ENCODE results near the gene PGP. TPM values are rescaled to one million over a fixed set of nuclear protein-coding genes. Genes with fewer than 3 reads are reported as not detected.

PGP gene
- total RNA-seq, 1 donor, result 14.1 TPM

DNA sequence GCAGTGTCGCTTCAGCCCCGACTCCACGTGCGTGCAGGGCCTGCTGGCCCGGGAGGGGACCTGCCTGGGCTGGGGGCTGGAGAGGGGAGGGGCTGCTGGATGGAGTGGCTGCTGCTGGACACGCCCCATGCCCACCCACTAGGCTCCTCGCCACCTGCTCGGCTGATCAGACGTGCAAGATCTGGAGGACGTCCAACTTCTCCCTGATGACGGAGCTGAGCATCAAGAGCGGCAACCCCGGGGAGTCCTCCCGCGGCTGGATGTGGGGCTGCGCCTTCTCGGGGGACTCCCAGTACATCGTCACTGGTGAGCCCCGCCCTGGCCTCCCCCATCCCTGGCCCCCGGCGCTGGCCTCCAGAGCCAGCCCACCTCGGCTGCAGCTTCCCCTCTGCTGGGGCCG lies 6.3 kb downstream of the PGP start:
- H3K36me3 ChIP-seq (ENCODE audit: insufficient read depth, low read length), result peaks cover 20% of the 10 kb centered on the region
- no peak for DNase-seq (ENCODE audit: insufficient read length, low spot score, missing footprints)
- H3K4me3 ChIP-seq (ENCODE audit: insufficient read depth, low read length), result no peak overlapping the region

DNA sequence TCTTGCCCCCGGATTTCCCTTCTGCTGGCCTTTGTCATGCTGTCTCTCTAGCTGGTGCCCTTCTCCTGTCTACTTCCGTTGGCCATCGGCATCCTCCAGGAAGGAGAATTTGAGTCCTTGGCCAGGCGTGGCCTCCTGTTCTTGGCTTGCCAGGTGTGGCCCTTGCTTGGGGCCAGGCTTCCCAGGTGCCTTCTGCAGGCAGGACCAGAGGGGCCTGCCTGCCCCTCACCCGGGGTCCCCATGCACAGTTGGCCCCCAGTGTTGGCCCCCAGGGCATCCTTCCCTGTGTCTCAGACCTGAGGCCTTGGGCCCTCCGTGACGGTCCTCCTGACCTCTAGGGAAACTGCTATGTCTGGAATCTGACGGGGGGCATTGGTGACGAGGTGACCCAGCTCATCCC lies 6.8 kb downstream of the PGP start:
- Histone ChIP-seq H3K27ac (ENCODE audit: low read depth, low read length) (no peak overlapping the region), H3K79me2 (ENCODE audit: insufficient read depth, low read length) (peaks cover 36% of the 10 kb centered on the region), H2AFZ (ENCODE audit: low read length) (no peak overlapping the region), H3K4me3 (ENCODE audit: insufficient read depth, low read length) (no peak overlapping the region), H3K27me3 (ENCODE audit: insufficient read depth, low read length) (no peaks in the 10 kb centered on the region), H3K9me3 (ENCODE audit: low read depth, low read length) (no peaks in the 10 kb centered on the region), H4K20me1 (ENCODE audit: insufficient read depth, low read length) (no peaks in the 10 kb centered on the region), H3K4me2 (ENCODE audit: insufficient read depth, low read length) (no peak overlapping the region), H3K36me3 (ENCODE audit: insufficient read depth, low read length) (peaks cover 20% of the 10 kb centered on the region), H3K4me1 (ENCODE audit: insufficient read depth, low read length) (peaks cover 19% of the 10 kb centered on the region)
- DNase-seq (ENCODE audit: insufficient read length, low spot score, missing footprints), result no peak
- TF ChIP-seq, protein P1, sequence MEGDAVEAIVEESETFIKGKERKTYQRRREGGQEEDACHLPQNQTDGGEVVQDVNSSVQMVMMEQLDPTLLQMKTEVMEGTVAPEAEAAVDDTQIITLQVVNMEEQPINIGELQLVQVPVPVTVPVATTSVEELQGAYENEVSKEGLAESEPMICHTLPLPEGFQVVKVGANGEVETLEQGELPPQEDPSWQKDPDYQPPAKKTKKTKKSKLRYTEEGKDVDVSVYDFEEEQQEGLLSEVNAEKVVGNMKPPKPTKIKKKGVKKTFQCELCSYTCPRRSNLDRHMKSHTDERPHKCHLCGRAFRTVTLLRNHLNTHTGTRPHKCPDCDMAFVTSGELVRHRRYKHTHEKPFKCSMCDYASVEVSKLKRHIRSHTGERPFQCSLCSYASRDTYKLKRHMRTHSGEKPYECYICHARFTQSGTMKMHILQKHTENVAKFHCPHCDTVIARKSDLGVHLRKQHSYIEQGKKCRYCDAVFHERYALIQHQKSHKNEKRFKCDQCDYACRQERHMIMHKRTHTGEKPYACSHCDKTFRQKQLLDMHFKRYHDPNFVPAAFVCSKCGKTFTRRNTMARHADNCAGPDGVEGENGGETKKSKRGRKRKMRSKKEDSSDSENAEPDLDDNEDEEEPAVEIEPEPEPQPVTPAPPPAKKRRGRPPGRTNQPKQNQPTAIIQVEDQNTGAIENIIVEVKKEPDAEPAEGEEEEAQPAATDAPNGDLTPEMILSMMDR (IDR thresholded peaks at IDR 0.05; ENCODE audit: extremely low read depth, low read depth, low read length), result no peak

More for the DNA sequence above, 6.3 kb downstream of the PGP start:
- Histone ChIP-seq H3K79me2 (ENCODE audit: insufficient read depth, low read length) (peaks cover 41% of the 10 kb centered on the region), H3K27ac (ENCODE audit: low read depth, low read length) (no peak overlapping the region), H3K9me3 (ENCODE audit: low read depth, low read length) (no peaks in the 10 kb centered on the region), H3K4me1 (ENCODE audit: insufficient read depth, low read length) (peaks cover 23% of the 10 kb centered on the region), H3K27me3 (ENCODE audit: insufficient read depth, low read length) (no peaks in the 10 kb centered on the region), H4K20me1 (ENCODE audit: insufficient read depth, low read length) (no peaks in the 10 kb centered on the region), H3K4me2 (ENCODE audit: insufficient read depth, low read length) (no peak overlapping the region), H2AFZ (ENCODE audit: low read length) (no peak overlapping the region)
- TF ChIP-seq, protein P1 (IDR thresholded peaks at IDR 0.05; ENCODE audit: extremely low read depth, low read depth, low read length), result no peak

DNA sequence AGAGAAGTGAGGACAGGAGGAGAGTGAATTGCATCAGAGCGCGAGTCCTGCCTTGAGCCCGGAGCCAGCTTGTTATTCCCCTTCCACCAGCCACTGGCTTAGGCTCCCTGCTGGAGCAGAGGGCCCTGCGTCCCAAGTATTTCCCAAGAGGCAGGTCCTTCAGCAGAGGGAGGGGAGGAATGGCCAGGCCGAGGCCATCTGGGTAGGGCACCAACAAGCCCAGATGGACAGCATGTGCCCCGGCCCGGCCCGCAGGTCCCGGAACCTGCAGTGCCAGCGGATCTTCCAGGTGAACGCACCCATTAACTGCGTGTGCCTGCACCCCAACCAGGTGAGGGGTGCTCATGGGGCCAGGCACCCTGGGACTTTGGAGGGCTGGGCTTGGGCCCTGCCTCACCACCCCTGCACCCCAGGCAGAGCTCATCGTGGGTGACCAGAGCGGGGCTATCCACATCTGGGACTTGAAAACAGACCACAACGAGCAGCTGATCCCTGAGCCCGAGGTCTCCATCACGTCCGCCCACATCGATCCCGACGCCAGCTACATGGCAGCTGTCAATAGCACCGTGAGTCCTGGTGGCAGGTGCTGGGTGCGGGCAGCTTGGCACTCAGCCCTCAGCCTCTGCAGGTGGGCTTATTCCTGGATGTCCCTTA lies 7.7 kb downstream of the PGP start:
- DNase-seq (ENCODE audit: insufficient read length, low spot score, missing footprints), result peak; percentile 81
- no peak overlapping the region for H3K27ac ChIP-seq (ENCODE audit: low read depth, low read length)
- H3K4me1 ChIP-seq (ENCODE audit: insufficient read depth, low read length), result peaks cover 13% of the 10 kb centered on the region
- H3K4me3 ChIP-seq (ENCODE audit: insufficient read depth, low read length), result no peak overlapping the region
- H3K79me2 ChIP-seq (ENCODE audit: insufficient read depth, low read length), result peaks cover 27% of the 10 kb centered on the region
- H3K9me3 ChIP-seq (ENCODE audit: low read depth, low read length), result no peaks in the 10 kb centered on the region
- TF ChIP-seq, protein P1 (IDR thresholded peaks at IDR 0.05; ENCODE audit: extremely low read depth, low read depth, low read length), result no peak
- H4K20me1 ChIP-seq (ENCODE audit: insufficient read depth, low read length), result no peaks in the 10 kb centered on the region
- H2AFZ ChIP-seq (ENCODE audit: low read length), result no peak overlapping the region
- H3K27me3 ChIP-seq (ENCODE audit: insufficient read depth, low read length), result no peaks in the 10 kb centered on the region
- peaks cover 17% of the 10 kb centered on the region for H3K36me3 ChIP-seq (ENCODE audit: insufficient read depth, low read length)
- H3K4me2 ChIP-seq (ENCODE audit: insufficient read depth, low read length), result no peak overlapping the region

DNA sequence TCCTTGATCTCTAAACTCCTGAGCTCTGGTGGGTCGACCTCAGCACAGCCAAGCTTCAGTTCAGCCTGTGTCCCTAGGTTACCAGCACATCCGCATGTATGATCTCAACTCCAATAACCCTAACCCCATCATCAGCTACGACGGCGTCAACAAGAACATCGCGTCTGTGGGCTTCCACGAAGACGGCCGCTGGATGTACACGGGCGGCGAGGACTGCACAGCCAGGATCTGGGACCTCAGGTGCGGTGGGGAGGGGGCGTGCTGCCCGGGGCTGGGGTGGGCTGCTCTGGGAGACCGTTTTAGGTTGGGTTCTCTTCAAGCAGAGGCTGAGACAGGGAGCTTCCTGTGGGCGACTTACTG lies 8.2 kb downstream of the PGP start:
- peaks cover 23% of the 10 kb centered on the region for H3K79me2 ChIP-seq (ENCODE audit: insufficient read depth, low read length)
- H2AFZ ChIP-seq (ENCODE audit: low read length), result no peak overlapping the region
- no peak overlapping the region for H3K27ac ChIP-seq (ENCODE audit: low read depth, low read length)

More for the DNA sequence above, 8.2 kb downstream of the PGP start:
- Histone ChIP-seq H4K20me1 (ENCODE audit: insufficient read depth, low read length) (no peaks in the 10 kb centered on the region), H3K36me3 (ENCODE audit: insufficient read depth, low read length) (peaks cover 16% of the 10 kb centered on the region), H3K4me1 (ENCODE audit: insufficient read depth, low read length) (peaks cover 13% of the 10 kb centered on the region), H3K27me3 (ENCODE audit: insufficient read depth, low read length) (no peaks in the 10 kb centered on the region), H3K4me3 (ENCODE audit: insufficient read depth, low read length) (peak overlapping the region; percentile 98), H3K9me3 (ENCODE audit: low read depth, low read length) (no peaks in the 10 kb centered on the region), H3K4me2 (ENCODE audit: insufficient read depth, low read length) (peak overlapping the region; percentile 100)
- TF ChIP-seq, protein P1 (IDR thresholded peaks at IDR 0.05; ENCODE audit: extremely low read depth, low read depth, low read length), result no peak
- peak; percentile 86 for DNase-seq (ENCODE audit: insufficient read length, low spot score, missing footprints)

All from osteoblast (primary cell).